NCI-H345 (cell line): ENCODE data around the gene HIC1.
A peak's percentile ranks its signal among the peaks of the same experiment; 100 is the strongest.
"Not testable (repeated sequence)": the region's sequence is repeated elsewhere in the genome, so short reads cannot be mapped to it uniquely, and the experiment has no call there.

Source experiments
- DNase-seq: peaks from one replicate; lab custom pipeline; 2025; lab: John Stamatoyannopoulos, UW

HIC1 gene, protein sequence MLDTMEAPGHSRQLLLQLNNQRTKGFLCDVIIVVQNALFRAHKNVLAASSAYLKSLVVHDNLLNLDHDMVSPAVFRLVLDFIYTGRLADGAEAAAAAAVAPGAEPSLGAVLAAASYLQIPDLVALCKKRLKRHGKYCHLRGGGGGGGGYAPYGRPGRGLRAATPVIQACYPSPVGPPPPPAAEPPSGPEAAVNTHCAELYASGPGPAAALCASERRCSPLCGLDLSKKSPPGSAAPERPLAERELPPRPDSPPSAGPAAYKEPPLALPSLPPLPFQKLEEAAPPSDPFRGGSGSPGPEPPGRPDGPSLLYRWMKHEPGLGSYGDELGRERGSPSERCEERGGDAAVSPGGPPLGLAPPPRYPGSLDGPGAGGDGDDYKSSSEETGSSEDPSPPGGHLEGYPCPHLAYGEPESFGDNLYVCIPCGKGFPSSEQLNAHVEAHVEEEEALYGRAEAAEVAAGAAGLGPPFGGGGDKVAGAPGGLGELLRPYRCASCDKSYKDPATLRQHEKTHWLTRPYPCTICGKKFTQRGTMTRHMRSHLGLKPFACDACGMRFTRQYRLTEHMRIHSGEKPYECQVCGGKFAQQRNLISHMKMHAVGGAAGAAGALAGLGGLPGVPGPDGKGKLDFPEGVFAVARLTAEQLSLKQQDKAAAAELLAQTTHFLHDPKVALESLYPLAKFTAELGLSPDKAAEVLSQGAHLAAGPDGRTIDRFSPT

DNA sequence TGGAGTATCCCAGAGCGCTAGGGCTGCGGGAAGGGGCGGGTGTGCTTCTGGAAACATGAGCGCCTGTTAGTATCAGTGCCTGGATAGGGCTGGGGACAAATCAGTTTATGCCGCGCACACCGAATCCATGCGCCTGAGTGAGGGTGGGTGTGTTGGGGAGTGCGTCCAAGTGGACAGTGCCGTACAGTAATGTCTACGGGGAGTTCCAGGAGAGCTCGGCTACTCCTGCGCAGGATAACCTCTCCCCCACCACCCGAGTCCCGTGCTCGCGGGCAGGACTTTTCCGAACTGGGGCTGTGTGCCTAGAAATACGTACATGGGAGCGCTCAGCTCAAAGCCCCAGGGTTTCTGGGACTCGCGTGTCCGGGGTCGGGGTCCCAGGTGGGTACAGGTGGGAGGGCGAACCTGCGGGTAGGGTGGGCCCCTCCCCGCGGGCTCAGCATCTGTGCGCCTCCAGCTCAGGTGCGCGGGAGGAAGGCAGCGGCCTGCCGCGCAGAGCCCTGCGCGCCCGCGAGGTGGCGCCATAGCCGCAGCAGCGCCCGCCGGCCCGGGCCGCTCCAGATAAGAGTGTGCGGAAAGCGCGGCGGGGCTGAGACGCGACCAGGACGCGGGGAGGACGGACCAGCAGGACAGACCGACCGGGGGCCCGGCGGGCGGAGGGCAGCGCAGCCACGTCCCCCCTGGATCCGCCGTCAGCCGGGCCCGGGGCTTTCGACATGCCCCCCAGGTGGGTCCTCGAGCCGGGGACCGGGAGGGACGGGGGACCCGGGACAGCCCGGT, at the start of gene HIC1:
TSS of gene HIC1 (plus strand) at position 592 of the 780 bp plus-strand sequence. CDS start 1,588 bp downstream, outside the sequence.
- peak; percentile 42 for DNase-seq

DNA sequence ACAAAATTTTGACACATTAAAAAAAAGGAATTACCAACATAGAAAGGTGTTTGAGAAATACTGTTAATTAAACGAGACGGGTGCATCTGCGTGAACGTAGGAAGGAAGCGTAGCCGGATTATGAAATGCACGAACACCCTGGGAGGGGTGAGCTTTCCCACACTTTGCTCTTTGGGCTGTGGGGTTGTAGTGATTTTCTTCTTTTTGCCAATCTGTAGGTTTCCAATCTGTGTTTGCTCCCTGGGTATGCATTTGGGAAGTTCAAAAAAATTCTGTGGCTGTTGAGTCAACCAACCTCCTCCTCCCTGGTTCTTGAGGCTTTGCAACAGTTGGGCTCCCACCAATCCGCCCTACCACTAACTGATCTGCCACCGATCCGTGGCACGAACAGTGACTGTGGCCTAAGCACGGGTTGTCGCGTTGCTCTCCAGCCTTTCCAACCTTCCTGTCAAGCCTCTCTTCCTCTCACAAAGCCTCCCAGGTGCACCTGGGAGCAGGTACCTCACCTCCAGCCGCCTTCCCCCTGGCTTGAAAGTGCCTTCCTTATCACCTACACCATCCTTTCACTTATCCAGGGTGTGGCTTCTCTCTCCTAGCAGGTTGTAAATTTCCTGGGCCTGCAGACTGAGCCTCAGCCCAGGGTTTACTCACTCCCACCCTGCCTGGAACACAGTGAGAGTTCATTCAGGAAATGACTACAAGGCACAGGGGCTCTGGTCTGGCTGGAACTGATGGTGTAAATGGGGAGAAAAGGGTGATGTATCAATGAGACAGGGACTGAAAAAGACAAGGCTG, 46.4 kb upstream of the HIC1 start:
- no peak for DNase-seq

DNA sequence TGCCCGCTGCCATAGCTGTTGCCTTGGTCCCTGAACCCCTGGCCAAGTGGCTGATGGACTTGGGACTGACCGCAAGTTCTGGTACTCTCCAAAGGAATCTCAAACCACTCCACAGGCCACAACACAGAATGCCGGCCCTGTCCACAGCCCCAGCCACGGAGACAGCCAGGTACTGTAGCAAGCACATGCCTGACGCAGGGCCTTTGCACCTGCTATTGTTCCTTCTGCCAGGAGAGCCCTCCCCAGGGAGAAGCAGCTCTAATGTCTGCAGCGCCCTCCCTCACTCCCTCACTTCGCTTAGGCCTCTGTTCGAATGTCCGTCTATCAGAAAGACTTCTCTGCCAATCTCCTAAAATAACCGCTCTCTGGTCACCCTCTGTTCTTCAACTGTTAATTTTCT, 45.2 kb upstream of the HIC1 start:
- no peak for DNase-seq

DNA sequence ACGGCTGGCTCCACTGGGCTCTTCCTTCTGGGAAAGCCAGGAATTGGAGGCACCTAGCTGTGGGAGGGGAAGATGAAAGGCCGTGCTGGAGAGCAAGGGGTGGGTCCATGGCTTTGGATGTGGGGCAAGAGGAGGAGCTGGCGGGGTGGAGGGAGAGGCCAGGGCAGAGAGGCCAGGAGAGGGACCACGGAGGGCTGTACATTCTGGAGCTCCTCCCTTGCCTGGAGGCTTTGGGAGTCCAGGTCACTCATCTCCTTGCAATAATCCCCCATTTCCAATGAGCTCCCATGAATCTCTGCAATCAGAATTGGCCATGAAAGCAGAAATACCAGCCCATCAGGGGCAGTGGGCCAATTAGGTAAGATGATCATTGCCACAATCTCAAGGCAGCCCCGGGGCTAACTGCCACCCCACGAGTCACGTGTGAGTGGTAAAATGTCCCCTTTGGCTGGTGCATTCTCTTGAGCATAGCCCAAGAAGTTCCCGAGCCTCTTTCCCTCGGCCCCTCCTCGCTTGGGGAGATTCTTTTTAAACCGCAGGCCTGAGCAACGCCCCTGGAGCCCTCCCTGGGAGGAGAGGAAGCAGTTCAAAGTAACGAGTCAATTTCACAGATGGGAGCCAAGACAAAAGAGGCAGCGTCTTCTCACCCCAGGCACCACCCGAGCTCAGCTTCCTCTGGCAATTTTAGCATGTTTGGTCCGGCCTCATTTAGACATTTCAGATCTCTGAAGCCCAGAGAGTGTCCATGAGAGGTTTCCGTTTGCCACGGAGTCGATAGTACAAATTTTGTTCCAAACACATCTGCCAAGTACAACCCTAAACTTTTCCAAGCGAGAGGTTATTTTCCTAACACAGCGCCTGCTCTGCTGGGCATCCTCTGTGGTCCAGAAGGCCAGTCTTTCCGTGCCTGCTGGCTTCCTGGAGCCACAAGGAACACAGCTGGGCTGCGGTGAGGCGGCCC, 43.2 kb upstream of the HIC1 start:
- DNase-seq: no peak

DNA sequence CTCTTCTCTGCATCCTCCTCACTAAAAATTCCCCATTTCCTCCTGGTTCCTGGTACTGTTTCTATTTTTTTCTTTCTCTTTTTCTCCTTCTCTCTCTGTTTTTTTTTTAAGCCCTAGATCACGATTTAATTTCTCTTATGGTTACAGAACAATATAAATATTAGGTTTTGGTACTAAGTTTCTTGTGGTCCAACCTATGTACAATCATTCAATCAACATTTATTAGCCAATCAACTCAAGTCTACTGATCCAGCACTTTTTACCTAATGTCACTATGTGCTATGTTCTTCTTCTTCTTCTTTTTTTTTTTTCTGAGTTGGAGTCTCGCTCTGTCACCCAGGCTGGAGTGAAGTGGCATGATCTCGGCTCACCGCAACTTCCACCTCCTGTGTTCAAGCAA, 42.4 kb upstream of the HIC1 start:
- DNase-seq: no peak

DNA sequence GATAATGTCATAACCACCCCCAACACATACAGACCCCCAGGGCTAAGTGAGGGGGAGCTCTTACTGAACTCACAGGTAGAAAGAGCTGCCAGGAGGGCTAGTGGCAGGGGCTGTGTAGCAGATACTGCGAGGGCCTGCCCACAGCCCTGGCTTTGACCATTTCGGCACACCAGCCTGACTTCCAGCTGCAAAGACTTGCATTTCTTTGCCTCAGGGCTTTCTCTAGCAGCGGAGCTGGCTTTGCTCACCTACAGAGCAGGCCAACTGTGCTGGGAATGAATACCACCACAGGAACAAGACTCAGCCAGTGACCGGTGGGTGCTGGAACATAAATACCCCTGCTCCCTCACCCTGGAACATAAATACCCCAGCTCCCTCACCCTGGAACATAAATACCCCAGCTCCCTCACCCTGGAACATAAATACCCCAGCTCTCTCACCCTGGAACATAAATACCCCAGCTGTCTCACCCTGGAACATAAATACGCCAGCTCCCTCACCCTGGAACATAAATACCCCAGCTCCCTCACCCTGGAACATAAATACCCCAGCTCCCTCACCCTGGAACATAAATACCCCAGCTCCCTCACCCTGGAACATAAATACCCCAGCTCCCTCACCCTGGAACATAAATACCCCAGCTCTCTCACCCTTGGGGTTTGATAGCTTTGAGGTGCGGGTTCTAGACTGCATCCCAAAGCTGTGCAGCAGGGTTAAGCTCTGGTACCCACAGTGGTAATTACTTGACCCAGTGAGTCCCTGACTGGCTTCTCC, 41.5 kb upstream of the HIC1 start:
- not testable (repeated sequence) for DNase-seq

DNA sequence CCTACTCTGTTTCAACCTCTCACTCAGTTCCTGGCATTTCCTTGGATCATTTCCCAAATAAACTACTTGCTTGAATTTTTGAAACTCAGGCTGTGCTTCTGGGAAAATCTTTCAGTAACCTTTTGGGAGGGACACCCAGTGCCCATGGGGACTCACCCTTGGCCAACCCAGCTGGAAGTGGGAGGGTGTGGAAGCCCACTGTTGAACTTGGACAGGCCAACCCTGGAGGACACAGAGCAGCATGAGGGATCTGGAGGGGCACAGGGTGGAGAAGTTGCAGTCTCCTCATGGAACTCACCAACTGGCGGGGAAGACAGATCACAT, 40.9 kb upstream of the HIC1 start:
- DNase-seq: no peak

DNA sequence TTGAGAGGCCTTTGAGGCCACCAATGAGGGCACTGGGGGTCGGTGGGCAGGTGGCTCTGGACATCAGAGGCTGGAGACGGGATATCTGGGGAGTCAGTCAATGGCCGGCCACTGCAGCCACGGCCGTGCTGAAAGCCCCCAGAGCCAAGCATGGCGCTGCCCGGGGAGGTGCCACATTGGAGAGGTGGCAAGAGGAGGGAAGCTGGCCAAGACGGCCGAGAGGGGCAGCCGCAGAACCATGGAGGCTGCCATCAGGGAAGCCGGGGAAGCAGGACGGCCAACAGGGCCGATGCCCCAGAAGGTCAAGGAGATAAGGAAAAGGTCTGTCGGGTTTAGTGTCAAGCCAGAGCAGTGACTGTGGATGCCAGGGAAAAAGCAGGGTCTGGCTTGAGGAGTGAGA, 39.6 kb upstream of the HIC1 start:
- no peak for DNase-seq

DNA sequence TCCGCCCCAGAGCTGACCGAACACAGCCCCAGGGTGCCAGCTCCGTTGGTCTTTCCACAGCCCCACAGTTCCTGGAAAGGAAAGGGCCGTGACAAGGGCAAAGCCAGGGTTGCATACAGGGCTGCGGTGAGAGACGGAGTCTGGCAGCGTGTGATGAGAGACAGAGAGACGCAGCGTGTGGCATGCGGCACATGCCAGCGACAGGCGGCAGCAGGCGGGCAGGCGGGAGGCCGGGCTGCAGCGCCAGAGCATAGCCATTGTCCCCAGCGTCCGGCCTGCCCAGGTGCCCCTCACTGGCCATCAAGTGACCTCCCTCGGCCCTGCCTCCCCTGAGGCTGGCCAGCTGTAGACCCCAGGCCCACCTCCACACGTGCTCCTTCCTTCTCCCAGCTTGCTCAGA, 38.4 kb upstream of the HIC1 start:
- DNase-seq: no peak

DNA sequence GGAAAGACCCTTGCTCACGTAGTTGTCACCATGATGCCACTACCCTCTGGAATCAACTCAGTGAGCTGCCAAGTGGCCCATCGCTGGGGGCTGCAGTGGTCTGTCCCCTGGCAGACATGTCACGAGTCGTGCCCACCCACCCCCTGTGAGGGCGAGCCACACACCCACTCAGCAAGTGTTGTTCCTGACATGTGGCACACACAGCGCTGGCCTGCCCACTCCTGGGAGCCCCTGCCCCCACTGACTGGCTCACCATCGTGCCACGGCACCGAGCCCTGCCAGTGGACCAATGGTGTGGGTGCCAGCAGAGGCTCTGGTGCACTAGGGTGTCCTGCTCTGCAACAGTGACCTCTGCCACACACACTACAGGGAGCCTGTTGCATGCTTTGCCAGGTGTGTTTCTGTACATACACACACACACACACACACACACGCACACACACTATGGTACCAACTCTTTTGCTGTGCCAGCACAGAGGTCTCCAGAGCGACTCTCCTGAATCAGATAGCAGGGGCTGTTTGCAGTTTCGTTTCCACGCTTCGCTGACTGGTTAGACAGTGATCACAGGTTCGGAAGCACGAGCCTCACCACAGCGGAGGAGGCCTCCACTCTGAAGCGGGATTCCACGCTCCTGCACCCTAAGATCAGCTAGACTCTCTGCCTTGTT, 37.5 kb upstream of the HIC1 start:
- DNase-seq: peak; percentile 3

DNA sequence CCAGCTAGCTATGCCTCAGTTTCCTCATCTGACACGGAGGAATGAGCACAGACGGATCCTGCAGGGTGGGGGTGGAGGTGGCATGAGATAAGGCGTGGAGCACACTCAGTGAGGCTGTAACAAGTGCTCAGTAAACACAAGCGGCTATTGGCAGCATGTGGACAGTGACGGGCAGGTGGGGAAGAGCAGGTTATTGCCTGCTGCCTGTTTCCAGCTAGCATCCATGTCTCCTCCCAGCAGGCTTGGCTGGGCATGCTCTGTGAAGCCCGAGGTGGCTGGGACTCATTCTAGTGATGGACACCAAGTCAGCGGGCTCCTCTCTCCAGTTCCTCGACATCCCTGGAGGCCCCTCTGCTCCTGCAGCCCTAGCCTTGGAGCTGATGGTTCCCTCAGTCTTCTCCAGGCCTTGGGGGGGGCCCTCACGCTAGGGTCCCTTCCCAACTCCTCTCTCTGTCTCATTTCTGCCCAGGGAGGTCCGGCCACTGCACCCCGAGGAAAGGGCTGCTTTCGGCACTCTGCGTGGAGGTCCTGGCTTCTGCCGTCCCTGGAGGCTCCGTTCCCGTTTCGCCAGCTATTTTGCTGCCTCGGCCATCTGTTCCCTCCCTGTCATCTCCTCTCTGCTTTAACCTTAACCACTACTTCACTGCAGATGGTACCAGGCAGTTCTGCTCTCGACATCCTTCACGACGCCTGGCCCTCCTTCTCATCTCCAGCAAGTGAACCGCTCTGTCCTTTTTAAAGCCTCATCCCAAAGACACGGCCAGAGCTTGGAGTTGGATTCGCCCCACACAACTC, 36.0 kb upstream of the HIC1 start:
- DNase-seq: peak; percentile 74

DNA sequence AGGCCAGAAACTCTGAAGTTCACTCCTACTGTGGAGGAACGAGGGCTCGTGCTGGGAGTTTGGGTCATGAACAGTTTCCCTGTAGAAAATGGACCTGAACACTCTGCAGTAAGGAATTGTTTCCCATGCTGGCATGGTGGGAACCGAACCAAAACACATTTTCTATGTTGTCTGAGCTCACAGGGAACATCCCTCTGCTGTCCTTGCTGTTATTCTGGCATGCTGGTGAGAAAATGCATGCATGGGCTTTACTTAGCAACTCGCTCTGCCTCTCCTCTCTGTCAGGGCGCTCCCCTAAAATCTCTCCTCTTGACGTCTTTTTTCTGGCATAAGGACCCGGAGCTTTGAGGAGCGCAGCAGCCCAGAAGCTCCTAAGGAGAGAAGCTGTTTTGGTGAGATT, 35.2 kb upstream of the HIC1 start:
- no peak for DNase-seq

DNA sequence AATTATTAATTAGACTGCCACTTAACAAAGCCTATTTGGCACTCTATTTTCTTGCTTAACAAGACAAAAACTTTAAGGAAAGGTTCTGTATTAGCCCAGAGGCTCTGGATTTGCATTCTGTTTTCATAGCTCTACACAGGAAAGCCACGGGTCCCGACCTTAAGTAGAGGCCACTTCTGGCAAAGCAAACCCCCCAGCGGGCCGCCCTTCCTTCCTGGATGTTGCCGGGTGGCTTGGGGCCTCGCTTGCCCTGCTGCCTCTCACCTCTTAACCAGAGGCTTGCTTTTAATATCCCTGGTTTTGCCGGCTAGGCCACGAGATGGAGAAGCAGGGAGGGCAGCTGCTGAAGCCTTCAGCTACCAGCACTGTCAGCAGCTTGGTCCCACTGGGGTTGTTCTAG, 34.2 kb upstream of the HIC1 start:
- no peak for DNase-seq

DNA sequence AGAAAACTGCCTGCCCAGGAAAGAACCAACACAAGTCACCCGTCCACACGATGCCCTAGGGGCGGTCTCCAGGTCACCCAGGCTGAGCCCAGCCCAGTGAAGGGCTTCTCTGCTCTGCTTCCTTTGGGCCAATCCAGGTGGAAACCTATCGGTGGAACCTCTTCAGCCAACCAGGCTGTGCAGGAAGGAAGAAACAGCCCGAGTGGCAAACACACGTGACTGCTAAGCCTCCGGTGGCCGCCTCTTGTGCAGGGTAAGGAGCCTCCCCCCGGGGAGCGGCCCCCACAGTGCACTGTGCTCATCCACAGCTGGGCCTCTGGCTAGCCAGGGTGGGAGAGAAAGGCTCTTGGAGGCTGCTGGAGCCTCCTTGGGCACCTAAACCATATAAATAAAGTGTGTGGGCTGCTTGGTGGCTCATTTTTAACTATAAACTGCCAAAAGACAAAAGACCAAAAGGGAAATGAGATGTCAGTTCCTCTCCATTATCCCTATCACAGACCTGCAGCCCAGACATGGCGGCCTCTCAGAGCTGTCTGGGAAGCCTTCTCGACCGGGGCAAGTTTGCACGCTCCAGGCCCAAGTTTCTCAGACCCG, 32.2 kb upstream of the HIC1 start:
- no peak for DNase-seq

DNA sequence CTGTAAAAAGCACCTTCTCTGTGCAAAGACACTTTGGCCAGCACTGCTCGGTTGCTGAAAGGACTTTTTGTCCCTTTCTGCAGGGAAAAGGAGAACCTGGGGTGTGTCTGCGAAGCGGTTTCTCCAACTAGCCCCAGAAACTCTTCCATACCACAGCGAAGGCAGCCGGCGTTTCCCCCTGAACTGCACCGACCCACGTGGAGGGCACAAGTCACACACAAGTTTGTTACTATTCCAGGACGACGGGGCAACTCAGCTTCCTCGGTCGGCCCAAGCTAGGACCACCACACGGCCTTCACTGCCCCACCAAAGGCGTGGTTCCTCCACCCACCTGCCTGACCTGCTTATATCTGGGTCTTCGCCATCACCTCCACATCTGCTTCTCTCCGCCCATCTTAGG, 31.6 kb upstream of the HIC1 start:
- DNase-seq: no peak

DNA sequence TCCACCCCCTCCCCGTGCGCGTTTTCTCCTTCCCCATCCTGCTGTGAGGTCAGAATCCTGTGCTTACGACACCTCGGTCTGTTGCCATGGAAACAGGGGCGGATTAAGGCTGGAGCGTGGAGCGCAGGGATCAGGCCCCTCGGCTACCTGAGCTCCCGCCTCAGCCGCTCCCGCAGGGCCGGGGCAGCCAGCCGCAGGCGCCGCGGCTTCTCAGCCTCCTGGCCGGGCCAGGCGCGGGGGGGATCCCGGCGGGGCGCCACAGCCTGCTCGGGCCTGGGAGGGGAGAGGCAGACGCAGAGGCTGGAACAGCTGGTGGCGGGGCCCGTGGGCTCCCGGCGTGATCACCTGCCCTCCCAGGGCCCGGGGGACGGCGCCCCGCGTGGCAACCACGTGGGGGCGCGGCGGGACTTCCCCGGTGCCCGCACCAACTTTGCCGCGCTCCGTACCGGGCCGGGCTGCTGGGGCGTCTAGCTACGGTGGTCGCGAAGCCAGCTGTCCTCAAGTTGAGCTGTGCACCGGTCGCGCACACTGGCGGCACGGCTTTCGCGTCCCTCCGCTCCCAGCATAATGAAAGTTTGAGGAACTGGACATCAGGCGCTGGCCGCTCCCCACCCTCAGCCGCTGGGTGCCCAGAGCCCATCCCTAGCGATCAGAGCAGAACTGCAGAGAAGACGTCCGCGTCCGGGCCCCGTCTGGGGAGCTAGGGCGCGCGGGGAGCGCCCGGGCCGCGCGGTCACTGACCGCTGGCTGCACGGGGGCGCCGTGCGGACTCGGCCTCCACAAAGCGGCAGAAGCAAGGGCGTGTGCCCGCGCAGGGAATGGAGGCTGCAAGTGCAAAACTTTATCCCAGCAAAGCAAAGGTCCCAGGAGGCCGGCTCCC, 31.0 kb upstream of the HIC1 start:
- DNase-seq: peak; percentile 20

DNA sequence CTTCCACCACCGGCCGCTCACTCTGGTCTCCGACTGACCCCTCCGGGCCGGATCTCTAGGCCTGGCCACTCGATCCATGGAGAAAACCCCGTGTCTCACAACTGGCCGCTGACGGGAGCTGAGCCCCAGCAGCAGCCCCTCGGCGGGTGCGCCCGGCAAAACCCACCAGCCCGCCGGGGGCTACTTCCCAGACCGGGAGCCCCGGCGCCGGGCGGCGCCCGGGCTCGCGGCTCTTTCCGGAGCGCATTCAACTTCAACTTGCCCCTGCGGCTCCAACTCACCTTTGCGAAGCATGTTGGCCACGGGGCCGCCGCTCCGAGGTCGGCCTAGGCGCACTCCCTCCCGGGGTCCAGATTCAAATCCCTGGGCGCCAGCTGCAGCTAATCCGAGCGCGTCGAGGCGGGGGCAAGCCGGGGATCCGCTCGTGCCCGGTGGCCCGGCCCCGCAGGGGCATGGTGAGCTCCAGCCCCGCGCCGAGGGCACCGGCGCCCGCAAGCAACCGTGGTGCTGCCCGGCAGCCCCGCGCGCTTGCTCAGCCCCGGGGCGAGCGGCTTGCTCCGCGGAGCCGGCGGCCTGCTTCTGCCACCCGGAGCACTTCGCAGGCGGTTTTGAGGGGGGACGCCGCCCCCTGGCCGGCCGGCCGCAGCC, 30.2 kb upstream of the HIC1 start:
- DNase-seq: no peak
